Ovary (tissue), 9 donors: Measurements from ENCODE around the gene PSMB7. TPM values are rescaled to one million over a fixed set of nuclear protein-coding genes. Genes with fewer than 3 reads are reported as not detected.

Experiments used
- DNase-seq, 5 donors: peaks; one replicate each; pipeline ENCODE4 v3.0.0-alpha.2; 2019 to 2020
- H3K27ac ChIP-seq, 2 donors: fragments of 200-600 bp; one replicate each; pipeline versions ENCODE4 v1.5.1 to v1.8.0; 2019 to 2022
- H3K27me3 ChIP-seq: fragments of 200-600 bp; one replicate; pipeline ENCODE4 v1.8.0; 2022
- H3K36me3 ChIP-seq: fragments of 200-600 bp; sonication (generic); one replicate; pipeline ENCODE4 v1.5.1; 2019
- H3K4me1 ChIP-seq: one replicate; pipeline ENCODE4 v1.8.1; 2013; ENCODE audit warnings: mild to moderate bottlenecking, moderate library complexity; ENCODE audit not compliant: insufficient read depth
- H3K4me3 ChIP-seq: fragments of 200-600 bp; sonication (generic); one replicate; pipeline ENCODE4 v1.5.1; 2017
- H3K9me3 ChIP-seq, 2 donors: fragments of 200-600 bp in 1 of 2; sonication (generic) in 1 of 2; one replicate each; pipeline versions ENCODE4 v1.5.1 to v1.8.1; 2013 to 2019; ENCODE audit warnings: mild to moderate bottlenecking in 1 of 2, moderate library complexity in 1 of 2
- CTCF ChIP-seq, 3 donors: fragments of 450-650 bp in 2 of 3; fragments of 200-600 bp in 1 of 3; IDR thresholded peaks; one replicate each; pipeline versions ENCODE4 v1.5.1 to v1.8.0; 2016 to 2022; ENCODE audit warnings: antibody characterized with exemption in 3 of 3, mild to moderate bottlenecking in 1 of 3
- EP300 ChIP-seq: sonication (generic); formaldehyde crosslinking; IDR thresholded peaks from one replicate; pipeline ENCODE4 v1.6.1; 2017; ENCODE audit warnings: antibody characterized with exemption
- POLR2A ChIP-seq: fragments of 450-650 bp; IDR thresholded peaks from one replicate; pipeline ENCODE4 v1.6.1; 2017; ENCODE audit warnings: antibody characterized with exemption, mild to moderate bottlenecking, moderate library complexity
- WGBS, 3 donors: extraction: QIAGEN DNeasy Blood & Tissue Kit in 1 of 3; methylation state at CpG; one replicate each; pipeline versions ENCODE4 v1.1.5 to v1.1.7; 2013 to 2017; 5-methylcytosine and 5-hydroxymethylcytosine counted together
- intact Hi-C, 4 donors: fragments of 100-400 bp; cut with DNase I; formaldehyde crosslinking; loops; one replicate each; pipeline versions ENCODE4 v1.11.0 to v1.15.1; 2022 to 2023
- polyA plus RNA-seq, 2 donors: library from polyadenylated mRNA; stranded (reverse); fragments of 200-250 nt in 1 of 2; fragments of 350-450 nt in 1 of 2; fragmentation: Illumina TruSeq in 1 of 2; extraction: RNeasy Lipid Tissue Mini Kit (QIAGEN cat#74804) in 1 of 2; gene quantifications; one replicate each; pipeline ENCODE4 v1.2.3, GENCODE V29; 2013 to 2014
- total RNA-seq, 7 donors: library from RNA; depleted of rRNA in 2 of 7; stranded (reverse); fragments of >200 nt in 2 of 7; fragmentation: NEBNext Ultra II Directional in 3 of 7; extraction: Animal tissue kit (Norgen Biotek cat#: 25700) in 3 of 7; gene quantifications; one replicate each; pipeline versions ENCODE4 v1.1.0 to v1.2.4, GENCODE V29; 2016 to 2023
- donor health status: DM: no; HTN: no; CAD: no; lungs with moderate emphysema.
- donor health status: DM: no; HTN: no; CAD: no.
- donor health status: Bipolar disorder and iron deficiency.
- donor health status: DM: yes; HTN: yes; CAD: no.
- donor health status: DM: no; HTN: no; CAD: no.
- donor health status: DM: yes; HTN: yes; CAD: no.

The PSMB7 gene
- total and polyA plus RNA-seq, 9 donors = 88.0 to 211 (median 95.1) TPM

GRCh38 chr9:124349267-124349666 is 66.0 kb downstream of the PSMB7 start:
- Histone ChIP-seq H3K27me3 (no peaks in the 10 kb centered on the region), H3K9me3 (no peaks in the 10 kb centered on the region), H3K36me3 (no peaks in the 10 kb centered on the region), H3K4me1 (no peaks in the 10 kb centered on the region), H3K27ac (no peak overlapping the region), H3K4me3 (no peak overlapping the region)
- 88 to 89% (median 89%) methylated on average over 8 of the region's 8 CpGs for WGBS, 3 donors
- DNase-seq = peak in 1 of 5 donors; percentile 28
- TF ChIP-seq EP300 (no peak), POLR2A (no peak), CTCF (IDR thresholded peaks at IDR 0.05) (no peak)
- intact Hi-C loops = no loop called here

- no peak for TF ChIP-seq CTCF (IDR thresholded peaks at IDR 0.05)
- no peak for TF ChIP-seq POLR2A
- no peak for TF ChIP-seq EP300
- intact Hi-C loops = no loop called here
- DNase-seq = peak in 1 of 5 donors; percentile 23
- Histone ChIP-seq H3K9me3 (no peaks in the 10 kb centered on the region), H3K27ac (no peak overlapping the region), H3K36me3 (no peaks in the 10 kb centered on the region), H3K4me1 (no peaks in the 10 kb centered on the region), H3K27me3 (no peaks in the 10 kb centered on the region), H3K4me3 (no peak overlapping the region)
- 89 to 91% (median 91%) methylated on average over 12 of the region's 12 CpGs for WGBS, 3 donors
Measured at GRCh38 chr9:124348831-124349230, 66.4 kb downstream of the PSMB7 start.

DNA sequence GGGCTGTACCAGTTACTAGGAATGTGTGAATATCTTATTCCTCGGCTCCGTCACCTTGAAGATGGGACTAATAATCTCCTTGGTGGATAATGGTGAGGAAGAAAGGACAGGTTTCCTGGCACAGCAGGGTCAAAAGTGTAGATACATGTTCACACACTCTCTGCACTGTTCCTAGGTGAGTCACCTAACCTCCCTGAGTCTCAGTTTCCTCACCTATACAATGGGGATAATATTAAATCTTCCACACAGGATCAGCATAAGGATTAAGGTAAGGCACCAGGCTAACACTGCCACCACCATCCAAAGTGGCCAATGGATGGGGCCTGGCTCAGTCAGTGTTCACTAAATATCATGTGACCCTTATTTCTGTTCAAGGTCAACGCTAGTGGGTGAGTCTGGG is 66.9 kb downstream of the PSMB7 start:
- H3K27me3 ChIP-seq = no peaks in the 10 kb centered on the region
- peaks cover under 1% of the 10 kb centered on the region for H3K4me1 ChIP-seq
- H3K4me3 ChIP-seq = no peak overlapping the region
- 85 to 94% (median 86%) methylated on average over 3 of the region's 3 CpGs for WGBS, 3 donors
- TF ChIP-seq POLR2A = no peak
- no peak for TF ChIP-seq CTCF (IDR thresholded peaks at IDR 0.05)
- TF ChIP-seq EP300 = no peak
- intact Hi-C loops = no loop called here
- no peaks in the 10 kb centered on the region for H3K36me3 ChIP-seq
- no peaks in the 10 kb centered on the region for H3K9me3 ChIP-seq
- peak in 1 of 5 donors; percentile 21 for DNase-seq
- no peak overlapping the region for H3K27ac ChIP-seq

GRCh38 chr9:124347968-124348358 is 67.3 kb downstream of the PSMB7 start:
- no peak overlapping the region for H3K27ac ChIP-seq
- DNase-seq = peak in 2 of 5 donors; percentile 10 to 31
- no peaks in the 10 kb centered on the region for H3K27me3 ChIP-seq
- no peak for TF ChIP-seq POLR2A
- TF ChIP-seq EP300 = no peak
- TF ChIP-seq CTCF (IDR thresholded peaks at IDR 0.05) = no peak
- H3K4me3 ChIP-seq = no peak overlapping the region
- peaks cover 2% of the 10 kb centered on the region for H3K4me1 ChIP-seq
- no peaks in the 10 kb centered on the region for H3K9me3 ChIP-seq
- 83 to 88% (median 86%) methylated on average over 8 of the region's 8 CpGs for WGBS, 3 donors
- intact Hi-C loops = no loop called here
- H3K36me3 ChIP-seq = no peaks in the 10 kb centered on the region
